Mammary epithelial cell (primary cell): ENCODE results near the gene KIAA1755.

Experiments
- CTCF ChIP-seq, 2 donors: IDR thresholded peaks in 1 of 2; conservative IDR thresholded peaks in 1 of 2; 2 replicates each; pipeline ENCODE4 v1.5.1; 2011 to 2012; ENCODE audit warnings: inconsistent platforms in 2 of 2, low read length in 2 of 2, mild to moderate bottlenecking in 2 of 2, control low read depth in 1 of 2, low read depth in 1 of 2; ENCODE audit not compliant: insufficient read depth in 1 of 2; ENCODE audit errors: extremely low read depth in 1 of 2
- EZH2 ChIP-seq: IDR thresholded peaks from 2 replicates; pipeline ENCODE4 v1.6.1; 2012; ENCODE audit warnings: low read length, inconsistent platforms, borderline replicate concordance

- TF ChIP-seq EZH2, result no peak
- TF ChIP-seq CTCF (conservative IDR thresholded peaks at IDR 0.05 in 1 of 2, IDR thresholded peaks at IDR 0.05 in 1 of 2; ENCODE audit: extremely low read depth in 1 of 2, insufficient read depth in 1 of 2, low read depth in 1 of 2, low read length in 2 of 2), result no peak
Observed at GRCh38 chr20:38166703-38167233, 93.8 kb downstream of the KIAA1755 start.
